ENCODE measurements around the gene BAZ2A. TPM values are rescaled to one million over a fixed set of nuclear protein-coding genes. Genes with fewer than 3 reads are reported as not detected.
A peak's percentile ranks its signal among the peaks of the same experiment; 100 is the strongest.
"Not testable (repeated sequence)": the region's sequence is repeated elsewhere in the genome, so short reads cannot be mapped to it uniquely, and the experiment has no call there.

BAZ2A gene
- 57.0 TPM for total RNA-seq

GRCh38 chr12:56630180-56630632 lies at the start of gene BAZ2A:
Gene BAZ2A (minus strand): TSS chr12:56630326. CDS start chr12:56617530, 12,796 bp downstream.
- DNase-seq: peak; percentile 73

GRCh38 chr12:56678852-56679251 lies 48.7 kb upstream of the BAZ2A start:
- DNase-seq: no peak

DNA sequence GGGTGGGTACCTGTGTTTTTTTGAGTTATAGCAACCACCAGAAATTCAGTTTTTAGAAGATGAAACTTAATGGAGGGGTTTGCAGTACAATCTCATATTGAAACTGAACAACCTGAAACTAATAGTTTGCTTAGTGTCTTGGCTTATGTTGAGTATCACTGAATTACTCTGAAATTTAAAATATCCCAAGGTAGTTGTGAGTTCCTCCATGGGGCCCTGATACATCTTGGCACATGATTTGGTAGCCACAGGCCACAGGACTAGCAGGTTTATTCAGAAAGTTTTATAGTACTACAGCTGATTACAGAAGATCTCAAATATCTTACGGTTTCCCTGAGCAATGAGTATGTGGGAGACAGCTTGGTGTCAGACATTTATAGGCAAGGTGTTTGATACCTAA lies 47.6 kb upstream of the BAZ2A start:
- DNase-seq: no peak

DNA sequence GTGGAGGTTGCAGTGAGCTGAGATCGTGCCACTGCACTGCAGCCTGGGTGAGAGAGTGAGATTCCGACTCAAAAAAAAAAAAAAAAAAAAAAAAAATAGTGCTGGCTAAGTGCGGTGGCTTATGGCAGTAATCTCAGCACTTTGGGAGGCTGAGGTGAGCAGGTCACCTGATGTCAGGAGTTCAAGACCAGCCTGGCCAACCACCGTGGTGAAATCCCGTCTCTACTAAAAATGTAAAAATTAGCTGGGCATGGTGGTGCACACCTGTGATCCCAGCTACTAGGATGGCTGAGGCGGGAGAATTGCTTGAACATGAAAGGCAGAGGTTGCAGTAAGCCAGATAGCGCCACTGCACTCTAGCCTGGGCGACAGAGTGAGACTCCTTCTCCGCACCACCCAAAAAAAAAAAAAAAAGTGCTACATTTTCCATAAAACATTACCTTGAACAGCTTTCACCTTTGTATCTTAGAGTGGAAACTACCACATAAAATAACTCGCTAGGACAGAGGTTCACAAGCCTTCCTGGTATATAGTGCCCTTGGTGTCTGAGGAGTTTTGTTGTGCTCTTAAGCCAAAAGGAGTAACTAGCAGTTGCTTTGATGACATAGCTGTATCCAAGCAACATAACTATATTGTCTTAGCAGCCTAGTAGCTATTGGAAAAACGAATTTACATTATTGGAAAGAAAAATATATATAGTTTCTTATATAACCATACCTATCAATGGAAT lies 46.9 kb upstream of the BAZ2A start:
- DNase-seq: no peak

GRCh38 chr12:56671608-56672007 lies 41.5 kb upstream of the BAZ2A start:
- DNase-seq: no peak

GRCh38 chr12:56670836-56671235 lies 40.7 kb upstream of the BAZ2A start:
- no peak for DNase-seq

GRCh38 chr12:56668197-56668457 lies 38.0 kb upstream of the BAZ2A start:
- no peak for DNase-seq

DNA sequence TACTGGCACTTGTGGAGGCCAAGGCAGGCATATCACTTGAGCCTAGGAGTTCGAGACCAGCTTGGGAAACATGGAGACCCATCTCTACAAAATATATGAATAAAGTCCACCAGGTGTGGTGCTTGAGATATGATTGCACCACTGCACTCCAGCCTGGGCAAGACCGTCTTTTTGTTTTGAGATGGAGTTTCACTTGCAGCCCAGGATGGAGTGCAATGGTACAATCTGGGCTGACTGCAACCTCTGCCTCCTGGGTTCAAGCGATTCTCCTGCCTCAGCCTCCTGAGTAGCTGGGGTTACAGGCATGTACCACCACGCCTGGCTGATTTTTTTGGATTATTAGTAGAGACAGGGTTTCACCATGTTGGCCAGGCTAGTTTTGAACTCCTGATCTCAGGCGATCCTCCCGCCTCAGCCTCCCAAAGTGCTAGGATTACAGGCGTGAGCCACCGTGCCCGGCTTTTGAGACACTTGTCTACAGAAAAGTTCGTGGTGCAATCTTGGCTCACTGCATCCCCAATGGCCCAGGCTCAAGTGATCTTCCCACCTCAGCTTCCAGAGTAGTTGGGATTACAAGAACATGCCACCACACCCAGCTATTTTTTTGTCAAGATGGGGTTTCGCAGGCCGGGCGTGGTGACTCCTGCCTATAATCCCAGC lies 32.0 kb upstream of the BAZ2A start:
- DNase-seq: no peak

DNA sequence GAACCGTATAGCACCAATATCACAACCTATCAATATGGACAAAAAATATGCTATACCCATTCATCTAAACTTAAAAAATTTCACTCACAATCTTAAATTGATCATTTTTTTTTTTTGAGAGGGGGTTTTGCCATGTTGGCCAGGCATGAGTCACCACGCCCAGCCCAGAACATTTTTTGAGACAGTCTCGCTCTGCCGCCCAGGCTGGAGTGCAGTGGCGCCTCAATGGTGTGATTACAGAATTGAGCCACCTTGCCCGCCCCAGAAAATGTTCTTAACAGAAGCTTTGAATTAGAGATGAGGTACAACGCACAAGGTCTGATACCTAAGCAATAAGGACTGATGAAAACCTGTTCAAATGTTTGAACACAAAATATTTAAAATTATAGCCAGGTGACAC lies 31.4 kb upstream of the BAZ2A start:
- DNase-seq: no peak

GRCh38 chr12:56658921-56659320 lies 28.8 kb upstream of the BAZ2A start:
- no peak for DNase-seq

GRCh38 chr12:56657416-56658379 lies 27.6 kb upstream of the BAZ2A start:
- no peak for DNase-seq

DNA sequence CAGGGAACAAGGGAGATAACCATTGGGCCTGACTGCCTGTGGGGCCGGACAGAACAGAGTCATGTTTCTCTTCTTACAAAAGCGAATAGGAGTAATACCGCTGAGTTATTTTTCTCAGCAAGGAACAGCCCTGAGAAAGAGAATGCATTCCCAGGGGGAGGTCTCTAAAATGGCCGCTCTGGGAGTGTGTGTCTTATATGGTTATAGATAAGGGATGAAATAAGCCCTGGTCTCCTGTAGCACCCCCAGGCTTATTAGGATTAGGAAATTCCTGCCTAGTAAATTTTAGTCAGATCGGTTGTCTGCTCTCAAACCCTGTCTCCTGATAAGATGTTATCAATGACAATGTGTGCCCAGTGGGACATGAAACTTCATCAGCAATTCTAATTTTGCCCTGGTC lies 23.7 kb upstream of the BAZ2A start:
- DNase-seq: not testable (repeated sequence)

DNA sequence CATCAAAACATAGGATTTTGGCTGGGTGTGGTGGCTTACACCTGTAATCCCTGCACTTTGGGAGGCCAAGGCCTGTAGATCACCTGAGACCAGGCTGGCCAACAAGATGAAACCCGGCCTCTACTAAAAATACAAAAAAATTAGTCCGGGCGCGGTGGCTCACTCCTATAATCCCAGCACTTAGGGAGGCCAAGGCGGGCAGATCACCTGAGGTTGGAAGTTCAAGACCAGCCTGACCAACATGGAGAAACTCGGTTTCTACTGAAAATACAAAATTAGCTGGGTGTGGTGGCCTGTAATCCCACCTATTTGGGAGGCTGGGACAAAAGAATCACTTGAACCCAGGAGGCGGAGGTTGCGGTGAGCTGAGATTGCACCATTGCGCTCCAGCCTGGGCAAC lies 17.9 kb upstream of the BAZ2A start:
- DNase-seq: not testable (repeated sequence)

DNA sequence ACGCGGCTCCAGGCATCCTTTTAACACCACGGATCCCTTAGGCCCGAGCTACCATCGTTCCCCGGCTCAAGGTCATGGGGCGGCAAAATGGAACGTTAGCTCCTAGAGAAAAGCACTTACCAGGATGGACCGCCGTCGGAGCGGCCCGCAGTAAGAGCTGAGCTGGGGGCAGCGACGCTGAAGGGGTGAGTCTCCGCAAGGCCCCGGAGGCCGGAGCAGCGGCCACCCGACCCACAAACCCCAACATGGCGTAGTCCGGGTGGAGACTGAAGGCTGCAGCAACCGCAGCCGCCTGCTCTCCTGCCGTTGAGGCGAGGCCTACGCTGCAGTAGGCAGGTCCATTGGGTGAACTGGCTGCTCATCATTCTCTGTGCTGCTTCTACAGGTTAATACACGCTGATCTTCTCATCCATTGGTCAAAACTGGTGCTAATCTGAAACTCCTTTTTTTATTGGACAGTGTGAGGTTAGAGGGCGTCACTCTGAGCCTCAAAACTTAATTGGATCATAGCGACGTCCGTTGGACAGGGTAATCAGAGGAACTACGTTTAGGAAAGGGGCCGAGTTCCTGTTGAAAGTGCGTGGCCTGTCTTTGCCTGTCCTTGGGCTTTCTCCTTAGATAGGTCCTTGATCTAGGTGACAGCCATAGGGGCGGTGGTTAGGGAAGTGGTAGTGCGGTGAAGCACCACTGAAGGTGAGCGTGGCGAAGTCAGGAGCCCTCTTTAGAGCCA lies 15.8 kb upstream of the BAZ2A start, which contains the start of gene ATP5F1B:
ATP5F1B (minus strand) TSS at position 268 of the 730 bp plus-strand sequence; CDS start at position 247, 21 bp downstream.
- DNase-seq: peak; percentile 100

GRCh38 chr12:56645201-56645716 lies 15.1 kb upstream of the BAZ2A start:
- no peak for DNase-seq

DNA sequence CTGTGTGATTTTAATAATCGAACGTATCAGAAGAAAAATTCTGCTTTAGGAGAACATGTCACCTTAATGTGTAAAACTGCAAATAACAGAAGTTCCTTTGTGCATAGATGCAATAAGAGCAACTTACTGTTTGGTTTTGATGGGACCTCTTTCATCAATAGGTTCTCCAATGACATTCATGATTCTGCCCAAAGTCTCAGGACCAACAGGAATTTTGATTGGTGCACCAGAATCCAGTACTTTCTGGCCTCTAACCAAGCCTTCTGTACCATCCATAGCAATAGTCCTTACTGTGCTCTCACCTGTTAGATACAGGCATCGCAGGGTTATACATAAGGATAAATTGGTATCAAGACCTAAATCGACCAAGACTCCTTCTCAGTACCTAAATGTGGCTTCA lies 14.5 kb upstream of the BAZ2A start:
- no peak for DNase-seq

DNA sequence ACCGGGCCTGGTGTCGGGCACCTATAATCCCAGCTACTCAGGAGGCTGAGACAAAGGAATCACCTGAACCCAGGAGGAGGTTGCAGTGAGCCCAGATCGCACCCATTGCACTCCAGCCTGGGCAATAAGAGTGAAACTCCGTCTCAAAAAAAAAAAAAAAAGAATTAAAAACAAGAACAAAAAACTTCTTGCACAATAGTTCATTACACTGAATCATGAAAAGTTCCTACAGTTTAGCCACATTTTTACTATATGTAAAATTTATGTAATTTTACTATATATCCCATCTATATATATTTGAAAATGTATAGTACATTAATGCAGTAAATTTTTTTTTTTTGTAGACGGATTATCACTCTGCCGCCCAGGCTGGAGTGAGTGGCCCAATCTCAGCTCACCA lies 11.1 kb upstream of the BAZ2A start:
- DNase-seq: no peak

GRCh38 chr12:56637621-56638020 lies 7.5 kb upstream of the BAZ2A start:
- DNase-seq: no peak

- DNase-seq: peak; percentile 100
Measured at GRCh38 chr12:56636675-56637540, 6.8 kb upstream of the BAZ2A start.

- peak; percentile 92 for DNase-seq
Measured at GRCh38 chr12:56635806-56636674, 5.9 kb upstream of the BAZ2A start.

All from skin of body (tissue), 2 donors.